HepG2 (cell line): ENCODE results near the gene RNASE11. TPM values are rescaled to one million over a fixed set of nuclear protein-coding genes. Genes with fewer than 3 reads are reported as not detected.

Experiments
- CHD4 ChIP-seq: fragments of 200-600 bp; sonication (generic); IDR thresholded peaks from 2 replicates; pipeline ENCODE4 v1.7.0; 2017; ENCODE audit warnings: mild to moderate bottlenecking, low read length, borderline replicate concordance
- DNMT3B ChIP-seq: conservative IDR thresholded peaks from 2 replicates; pipeline ENCODE4 v1.6.1; 2016; ENCODE audit warnings: missing biosample characterization, control low read depth
- KLF16 ChIP-seq, 2 experiments: sonication (generic) in 1 of 2; formaldehyde crosslinking in 1 of 2; IDR thresholded peaks; 2 replicates each; pipeline versions ENCODE4 v1.6.1 to v1.8.0; 2016 to 2023; ENCODE audit warnings: missing genetic modification reagents in 2 of 2, missing compliant biosample characterization in 1 of 2
- NCOA2 ChIP-seq: sonication (generic); formaldehyde crosslinking; IDR thresholded peaks from 2 replicates; pipeline ENCODE4 v1.8.0; 2022; ENCODE audit warnings: inconsistent platforms
- RBFOX2 ChIP-seq: fragments of 200-400 bp; formaldehyde crosslinking; IDR thresholded peaks from 2 replicates; pipeline ENCODE4 v1.6.1; 2017; ENCODE audit warnings: low read depth, mild to moderate bottlenecking, low read length
- RFX5 ChIP-seq: IDR thresholded peaks from 2 replicates; pipeline ENCODE4 v1.6.1; 2011; ENCODE audit warnings: low read depth, low read length, improper control_type of control experiment
- SMAD9 ChIP-seq: sonication (generic); formaldehyde crosslinking; IDR thresholded peaks from 2 replicates; pipeline ENCODE4 v1.5.1; 2020; ENCODE audit warnings: mild to moderate bottlenecking, missing genetic modification reagents
- ZBTB3 ChIP-seq: sonication (generic); formaldehyde crosslinking; IDR thresholded peaks from 2 replicates; pipeline ENCODE4 v1.4.0; 2020; ENCODE audit warnings: low read depth, mild to moderate bottlenecking, moderate library complexity, missing genetic modification reagents, borderline replicate concordance
- ZNF563 ChIP-seq: sonication (generic); formaldehyde crosslinking; IDR thresholded peaks from 2 replicates; pipeline ENCODE4 v1.8.0; 2022; ENCODE audit warnings: mild to moderate bottlenecking, moderate library complexity, missing genetic modification reagents
- ZNF670 ChIP-seq: sonication (generic); formaldehyde crosslinking; IDR thresholded peaks from 2 replicates; pipeline ENCODE4 v1.8.0; 2022; ENCODE audit warnings: mild to moderate bottlenecking, missing genetic modification reagents, borderline replicate concordance
- polyA plus RNA-seq, 8 experiments: library from polyadenylated mRNA; depleted of rRNA in 3 of 8; stranded (reverse) in 7 of 8; unstranded in 1 of 8; fragments of >200 nt; fragmentation: Illumina TruSeq in 4 of 8; extraction: Trizol in 4 of 8; gene quantifications; 2 replicates each; pipeline versions ENCODE4 v1.2.1 to v1.2.3, GENCODE V29; 2011 to 2016; ENCODE audit warnings: low read depth in 4 of 8, missing spikeins in 1 of 8, mixed read lengths in 1 of 8; ENCODE audit not compliant: insufficient read depth in 1 of 8
- total RNA-seq, 5 experiments: library from RNA; depleted of rRNA; stranded (reverse); fragments of >200 nt; fragmentation: Illumina TruSeq; extraction: Trizol; gene quantifications; 2 replicates each; pipeline ENCODE4 v1.2.3, GENCODE V29; 2016; ENCODE audit warnings: low read depth in 1 of 5
- TF ChIP-seq, protein P1 (sequence below): sonication (generic); formaldehyde crosslinking; IDR thresholded peaks from 2 replicates; pipeline ENCODE4 v1.5.0; 2020; ENCODE audit warnings: missing genetic modification reagents
- TF ChIP-seq, protein P2 (sequence below): sonication (generic); formaldehyde crosslinking; IDR thresholded peaks from 2 replicates; pipeline ENCODE4 v1.4.0; 2020; ENCODE audit warnings: missing genetic modification reagents, borderline replicate concordance
- TF ChIP-seq, protein P3 (sequence below): sonication (generic); formaldehyde crosslinking; IDR thresholded peaks from 2 replicates; pipeline ENCODE4 v1.5.1; 2020; ENCODE audit warnings: missing genetic modification reagents, mild to moderate bottlenecking, borderline replicate concordance
- TF ChIP-seq, protein P4 (sequence below): sonication (generic); formaldehyde crosslinking; IDR thresholded peaks from 2 replicates; pipeline ENCODE4 v1.5.1; 2020; ENCODE audit warnings: mild to moderate bottlenecking, moderate library complexity, missing genetic modification reagents
- TF ChIP-seq, protein P5 (sequence below): sonication (generic); formaldehyde crosslinking; IDR thresholded peaks from 2 replicates; pipeline ENCODE4 v1.5.1; 2020; ENCODE audit warnings: missing genetic modification reagents, mild to moderate bottlenecking, borderline replicate concordance

RNASE11 gene
- total and polyA plus RNA-seq, 2 of the 13 experiments (the other 11 are each of a cell fraction or from before 2014, with no cell fraction given) = not detected

DNA sequence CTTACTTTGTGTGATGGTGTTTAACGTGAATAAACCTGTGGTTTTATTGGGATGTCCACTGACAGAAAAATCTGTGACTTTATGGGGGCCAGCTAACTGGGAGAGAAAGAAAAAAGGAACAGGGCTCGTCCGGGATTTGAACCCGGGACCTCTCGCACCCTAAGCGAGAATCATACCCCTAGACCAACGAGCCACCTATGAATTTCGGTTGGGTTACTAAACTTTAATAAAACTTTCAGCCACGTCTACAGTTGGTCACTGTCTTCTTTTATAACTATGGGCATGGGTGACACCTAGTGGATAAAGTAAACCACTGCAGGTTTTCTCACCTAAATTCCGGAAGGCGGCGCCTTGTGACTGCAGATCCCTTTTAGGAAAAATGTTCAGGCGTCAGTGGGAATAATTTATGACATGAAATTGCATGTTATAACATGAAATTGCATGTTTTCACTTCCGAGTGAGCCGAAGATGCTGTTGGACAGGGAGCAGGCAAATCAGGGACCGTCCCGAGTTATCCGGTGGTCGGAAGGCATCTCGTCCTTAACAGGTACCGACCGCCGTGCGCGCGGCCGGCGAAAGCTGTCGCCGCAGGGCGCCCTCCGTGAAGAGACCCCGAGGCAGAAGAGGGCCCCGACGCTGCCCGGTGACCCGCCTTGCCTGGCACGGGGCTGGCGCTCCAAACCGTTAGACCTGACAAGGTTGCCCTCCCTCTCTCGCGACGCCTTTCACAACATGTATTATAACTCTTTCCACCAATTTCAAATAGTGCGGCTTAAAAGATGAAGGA lies 21.6 kb upstream of the RNASE11 start (continued):
- TF ChIP-seq, protein P1, sequence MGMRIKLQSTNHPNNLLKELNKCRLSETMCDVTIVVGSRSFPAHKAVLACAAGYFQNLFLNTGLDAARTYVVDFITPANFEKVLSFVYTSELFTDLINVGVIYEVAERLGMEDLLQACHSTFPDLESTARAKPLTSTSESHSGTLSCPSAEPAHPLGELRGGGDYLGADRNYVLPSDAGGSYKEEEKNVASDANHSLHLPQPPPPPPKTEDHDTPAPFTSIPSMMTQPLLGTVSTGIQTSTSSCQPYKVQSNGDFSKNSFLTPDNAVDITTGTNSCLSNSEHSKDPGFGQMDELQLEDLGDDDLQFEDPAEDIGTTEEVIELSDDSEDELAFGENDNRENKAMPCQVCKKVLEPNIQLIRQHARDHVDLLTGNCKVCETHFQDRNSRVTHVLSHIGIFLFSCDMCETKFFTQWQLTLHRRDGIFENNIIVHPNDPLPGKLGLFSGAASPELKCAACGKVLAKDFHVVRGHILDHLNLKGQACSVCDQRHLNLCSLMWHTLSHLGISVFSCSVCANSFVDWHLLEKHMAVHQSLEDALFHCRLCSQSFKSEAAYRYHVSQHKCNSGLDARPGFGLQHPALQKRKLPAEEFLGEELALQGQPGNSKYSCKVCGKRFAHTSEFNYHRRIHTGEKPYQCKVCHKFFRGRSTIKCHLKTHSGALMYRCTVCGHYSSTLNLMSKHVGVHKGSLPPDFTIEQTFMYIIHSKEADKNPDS (CRISPR knock-in tag) = no peak
- TF ChIP-seq DNMT3B (CRISPR knock-in tag) = peak; percentile 84
- TF ChIP-seq RFX5 = no peak
- TF ChIP-seq, protein P2, sequence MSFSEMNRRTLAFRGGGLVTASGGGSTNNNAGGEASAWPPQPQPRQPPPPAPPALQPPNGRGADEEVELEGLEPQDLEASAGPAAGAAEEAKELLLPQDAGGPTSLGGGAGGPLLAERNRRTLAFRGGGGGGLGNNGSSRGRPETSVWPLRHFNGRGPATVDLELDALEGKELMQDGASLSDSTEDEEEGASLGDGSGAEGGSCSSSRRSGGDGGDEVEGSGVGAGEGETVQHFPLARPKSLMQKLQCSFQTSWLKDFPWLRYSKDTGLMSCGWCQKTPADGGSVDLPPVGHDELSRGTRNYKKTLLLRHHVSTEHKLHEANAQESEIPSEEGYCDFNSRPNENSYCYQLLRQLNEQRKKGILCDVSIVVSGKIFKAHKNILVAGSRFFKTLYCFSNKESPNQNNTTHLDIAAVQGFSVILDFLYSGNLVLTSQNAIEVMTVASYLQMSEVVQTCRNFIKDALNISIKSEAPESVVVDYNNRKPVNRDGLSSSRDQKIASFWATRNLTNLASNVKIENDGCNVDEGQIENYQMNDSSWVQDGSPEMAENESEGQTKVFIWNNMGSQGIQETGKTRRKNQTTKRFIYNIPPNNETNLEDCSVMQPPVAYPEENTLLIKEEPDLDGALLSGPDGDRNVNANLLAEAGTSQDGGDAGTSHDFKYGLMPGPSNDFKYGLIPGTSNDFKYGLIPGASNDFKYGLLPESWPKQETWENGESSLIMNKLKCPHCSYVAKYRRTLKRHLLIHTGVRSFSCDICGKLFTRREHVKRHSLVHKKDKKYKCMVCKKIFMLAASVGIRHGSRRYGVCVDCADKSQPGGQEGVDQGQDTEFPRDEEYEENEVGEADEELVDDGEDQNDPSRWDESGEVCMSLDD (CRISPR knock-in tag) = no peak
- TF ChIP-seq KLF16 (CRISPR knock-in tag; IDR thresholded peaks at IDR 0.05) = peak in 1 of 2 experiments; percentile 78; a peak in 2 of 4 replicates
- TF ChIP-seq CHD4 = no peak; the same call in 1 of the 2 replicates
- TF ChIP-seq, protein P3, sequence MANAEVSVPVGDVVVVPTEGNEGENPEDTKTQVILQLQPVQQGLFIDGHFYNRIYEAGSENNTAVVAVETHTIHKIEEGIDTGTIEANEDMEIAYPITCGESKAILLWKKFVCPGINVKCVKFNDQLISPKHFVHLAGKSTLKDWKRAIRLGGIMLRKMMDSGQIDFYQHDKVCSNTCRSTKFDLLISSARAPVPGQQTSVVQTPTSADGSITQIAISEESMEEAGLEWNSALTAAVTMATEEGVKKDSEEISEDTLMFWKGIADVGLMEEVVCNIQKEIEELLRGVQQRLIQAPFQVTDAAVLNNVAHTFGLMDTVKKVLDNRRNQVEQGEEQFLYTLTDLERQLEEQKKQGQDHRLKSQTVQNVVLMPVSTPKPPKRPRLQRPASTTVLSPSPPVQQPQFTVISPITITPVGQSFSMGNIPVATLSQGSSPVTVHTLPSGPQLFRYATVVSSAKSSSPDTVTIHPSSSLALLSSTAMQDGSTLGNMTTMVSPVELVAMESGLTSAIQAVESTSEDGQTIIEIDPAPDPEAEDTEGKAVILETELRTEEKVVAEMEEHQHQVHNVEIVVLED (CRISPR knock-in tag) = no peak
- TF ChIP-seq ZBTB3 = no peak
- TF ChIP-seq ZNF670 (CRISPR knock-in tag) = no peak
- TF ChIP-seq, protein P4, sequence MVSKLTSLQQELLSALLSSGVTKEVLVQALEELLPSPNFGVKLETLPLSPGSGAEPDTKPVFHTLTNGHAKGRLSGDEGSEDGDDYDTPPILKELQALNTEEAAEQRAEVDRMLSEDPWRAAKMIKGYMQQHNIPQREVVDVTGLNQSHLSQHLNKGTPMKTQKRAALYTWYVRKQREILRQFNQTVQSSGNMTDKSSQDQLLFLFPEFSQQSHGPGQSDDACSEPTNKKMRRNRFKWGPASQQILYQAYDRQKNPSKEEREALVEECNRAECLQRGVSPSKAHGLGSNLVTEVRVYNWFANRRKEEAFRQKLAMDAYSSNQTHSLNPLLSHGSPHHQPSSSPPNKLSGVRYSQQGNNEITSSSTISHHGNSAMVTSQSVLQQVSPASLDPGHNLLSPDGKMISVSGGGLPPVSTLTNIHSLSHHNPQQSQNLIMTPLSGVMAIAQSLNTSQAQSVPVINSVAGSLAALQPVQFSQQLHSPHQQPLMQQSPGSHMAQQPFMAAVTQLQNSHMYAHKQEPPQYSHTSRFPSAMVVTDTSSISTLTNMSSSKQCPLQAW (CRISPR knock-in tag) = no peak; the same call in 1 of the 2 replicates
- TF ChIP-seq RBFOX2 = no peak
- TF ChIP-seq NCOA2 (CRISPR knock-in tag) = no peak
- no peak for TF ChIP-seq SMAD9 (CRISPR knock-in tag)
- TF ChIP-seq, protein P5, sequence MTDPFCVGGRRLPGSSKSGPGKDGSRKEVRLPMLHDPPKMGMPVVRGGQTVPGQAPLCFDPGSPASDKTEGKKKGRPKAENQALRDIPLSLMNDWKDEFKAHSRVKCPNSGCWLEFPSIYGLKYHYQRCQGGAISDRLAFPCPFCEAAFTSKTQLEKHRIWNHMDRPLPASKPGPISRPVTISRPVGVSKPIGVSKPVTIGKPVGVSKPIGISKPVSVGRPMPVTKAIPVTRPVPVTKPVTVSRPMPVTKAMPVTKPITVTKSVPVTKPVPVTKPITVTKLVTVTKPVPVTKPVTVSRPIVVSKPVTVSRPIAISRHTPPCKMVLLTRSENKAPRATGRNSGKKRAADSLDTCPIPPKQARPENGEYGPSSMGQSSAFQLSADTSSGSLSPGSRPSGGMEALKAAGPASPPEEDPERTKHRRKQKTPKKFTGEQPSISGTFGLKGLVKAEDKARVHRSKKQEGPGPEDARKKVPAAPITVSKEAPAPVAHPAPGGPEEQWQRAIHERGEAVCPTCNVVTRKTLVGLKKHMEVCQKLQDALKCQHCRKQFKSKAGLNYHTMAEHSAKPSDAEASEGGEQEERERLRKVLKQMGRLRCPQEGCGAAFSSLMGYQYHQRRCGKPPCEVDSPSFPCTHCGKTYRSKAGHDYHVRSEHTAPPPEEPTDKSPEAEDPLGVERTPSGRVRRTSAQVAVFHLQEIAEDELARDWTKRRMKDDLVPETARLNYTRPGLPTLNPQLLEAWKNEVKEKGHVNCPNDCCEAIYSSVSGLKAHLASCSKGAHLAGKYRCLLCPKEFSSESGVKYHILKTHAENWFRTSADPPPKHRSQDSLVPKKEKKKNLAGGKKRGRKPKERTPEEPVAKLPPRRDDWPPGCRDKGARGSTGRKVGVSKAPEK (CRISPR knock-in tag) = no peak
- TF ChIP-seq ZNF563 (CRISPR knock-in tag) = no peak
